NT2/D1 (cell line): ENCODE measurements around the gene ZFYVE21.

Experiments
- SUZ12 ChIP-seq: IDR thresholded peaks from 2 replicates; pipeline ENCODE4 v1.6.1; 2011; ENCODE audit not compliant: insufficient read length, insufficient read depth; ENCODE audit errors: extremely low read depth
- YY1 ChIP-seq: IDR thresholded peaks from 2 replicates; pipeline ENCODE4 v1.6.1; 2011; ENCODE audit not compliant: insufficient read length, insufficient read depth
- ZNF274 ChIP-seq: IDR thresholded peaks from 2 replicates; pipeline ENCODE4 v1.6.1; 2011; ENCODE audit warnings: mild to moderate bottlenecking, low read depth, low read length

DNA sequence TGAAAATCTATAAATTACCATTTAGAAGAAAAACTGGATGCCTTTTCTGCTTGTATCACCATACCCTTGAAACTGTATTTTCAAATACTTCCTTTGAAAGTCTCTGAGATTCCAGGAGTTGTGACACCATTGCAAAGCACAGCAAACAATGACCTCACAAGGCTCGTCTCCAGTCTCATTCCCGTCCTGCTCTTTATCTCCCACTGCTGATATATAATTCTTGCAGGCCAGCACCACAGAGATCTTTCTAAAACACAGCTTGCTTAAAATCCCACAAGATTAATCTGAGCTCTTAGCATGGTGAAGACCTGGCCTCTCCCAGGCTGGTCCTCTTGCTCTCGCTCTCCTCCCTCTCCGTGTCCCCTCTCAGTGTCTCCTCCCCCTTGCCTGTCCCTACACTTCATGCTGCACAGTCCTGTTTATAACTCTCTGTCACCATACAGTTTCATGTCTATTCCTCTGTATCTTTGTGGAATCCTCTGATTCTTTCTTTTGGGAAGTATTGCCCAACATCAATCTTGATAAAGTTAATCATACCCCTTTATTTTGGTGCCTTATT is 51.8 kb downstream of the ZFYVE21 start:
- no peak for TF ChIP-seq ZNF274
- TF ChIP-seq YY1 = no peak
- TF ChIP-seq SUZ12 = no peak
